GM18867 (cell line): Measurements from ENCODE around the gene KIAA2012.
"Not testable (repeated sequence)": the region's sequence is repeated elsewhere in the genome, so short reads cannot be mapped to it uniquely, and the experiment has no call there.

Experiments used
- ATAC-seq: cut with Tn5 transposase; IDR thresholded peaks from one replicate; pipeline ENCODE4 v1.9.1; 2021; ENCODE audit warnings: mild to moderate bottlenecking, moderate library complexity; ENCODE audit not compliant: unreplicated experiment

Gene KIAA2012

DNA sequence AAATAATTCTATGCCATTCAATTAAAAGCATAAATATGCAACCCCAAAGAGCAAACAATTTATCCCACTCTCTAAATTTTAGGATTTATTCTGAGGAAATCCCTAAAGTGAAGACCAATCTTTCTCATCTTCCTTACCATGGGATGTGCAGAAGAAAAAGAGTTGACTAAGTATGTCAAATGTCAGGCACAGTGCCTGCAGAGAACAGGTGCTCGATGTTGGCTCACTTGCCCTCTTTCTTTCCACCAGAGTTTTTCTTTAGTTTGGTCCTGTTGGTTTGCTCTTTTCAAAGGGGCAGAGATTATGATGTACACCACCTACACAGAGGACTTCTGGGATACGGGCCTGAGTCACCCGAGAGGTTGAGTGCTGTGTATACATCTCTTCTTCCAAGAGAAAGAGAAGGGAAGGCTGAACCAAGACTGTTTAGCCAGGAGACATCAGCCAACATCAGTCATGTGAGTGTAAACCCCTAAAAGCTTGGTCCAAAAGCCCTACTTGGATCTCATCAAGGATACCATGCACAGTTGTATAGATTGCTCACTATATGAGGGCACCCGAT lies 113.7 kb downstream of the KIAA2012 start:
- ATAC-seq, result no peak

DNA sequence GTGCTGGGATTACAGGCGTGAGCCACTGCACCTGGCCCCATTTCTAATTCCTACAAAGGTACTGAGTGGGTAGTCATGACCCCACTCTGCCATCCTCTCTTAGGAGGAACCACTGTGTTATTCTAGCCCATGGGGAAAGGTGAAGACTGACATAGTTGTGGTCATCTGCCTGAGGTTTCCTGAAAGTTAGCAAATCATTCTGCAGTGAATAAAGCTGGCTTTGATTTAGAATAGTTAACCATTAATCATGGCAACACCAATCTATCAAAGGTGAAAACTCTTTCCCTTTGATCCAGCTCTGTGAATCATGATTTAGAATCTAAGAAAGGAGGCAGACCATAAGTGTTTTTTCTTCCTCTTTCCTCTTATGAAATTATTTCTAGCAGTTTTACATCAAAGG lies 114.5 kb downstream of the KIAA2012 start:
- no peak for ATAC-seq

DNA sequence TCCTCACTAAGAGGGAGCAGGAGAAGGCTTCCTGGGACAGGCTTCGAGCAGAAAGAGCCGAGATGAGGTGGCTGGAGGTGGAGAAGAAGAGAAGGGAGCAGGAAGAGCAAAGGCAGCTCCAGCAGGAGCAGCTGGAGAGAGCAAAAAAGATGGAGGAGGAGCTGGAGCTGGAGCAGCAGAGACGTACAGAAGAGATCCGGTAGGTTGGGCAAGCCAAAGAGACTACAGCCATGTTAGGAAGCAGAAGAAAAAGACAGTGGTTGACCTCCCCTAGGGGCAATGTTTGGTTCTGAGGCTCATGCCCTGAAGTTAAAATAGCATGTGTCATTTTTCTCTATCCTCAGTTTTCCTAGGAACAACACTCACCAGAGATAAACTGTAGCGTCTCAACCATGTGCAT lies 120.2 kb downstream of the KIAA2012 start:
- ATAC-seq, result no peak

- no peak for ATAC-seq
Observed at GRCh38 chr2:202193881-202194353, 120.9 kb downstream of the KIAA2012 start.

- ATAC-seq, result no peak
Observed at GRCh38 chr2:202194418-202194817, 121.4 kb downstream of the KIAA2012 start.

- no peak for ATAC-seq
Observed at GRCh38 chr2:202196727-202197126, 123.7 kb downstream of the KIAA2012 start.

- ATAC-seq, result no peak
Observed at GRCh38 chr2:202201220-202202160, 128.4 kb downstream of the KIAA2012 start.

- ATAC-seq, result no peak
Observed at GRCh38 chr2:202203348-202203747, 130.3 kb downstream of the KIAA2012 start.

DNA sequence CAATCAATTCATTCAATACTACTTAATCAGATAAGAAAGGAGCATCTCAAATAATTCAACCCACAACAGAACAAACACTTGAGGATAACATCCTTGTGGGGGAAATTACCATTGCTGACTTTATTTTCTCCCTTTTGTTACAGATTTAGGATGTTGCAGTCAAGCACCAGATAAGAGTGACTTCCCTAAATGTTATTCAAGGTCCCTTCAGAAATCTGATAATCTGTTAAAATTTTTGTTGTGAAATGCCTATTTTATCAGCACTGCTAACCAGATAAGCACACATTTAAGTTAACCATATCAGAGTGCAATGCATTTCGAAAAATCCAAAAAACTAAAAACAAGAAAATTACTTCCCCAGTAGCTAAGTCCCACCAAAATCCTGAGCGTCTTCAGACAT lies 131.8 kb downstream of the KIAA2012 start:
- ATAC-seq, result no peak

- ATAC-seq, result no peak
Observed at GRCh38 chr2:202208526-202208925, 135.5 kb downstream of the KIAA2012 start.

DNA sequence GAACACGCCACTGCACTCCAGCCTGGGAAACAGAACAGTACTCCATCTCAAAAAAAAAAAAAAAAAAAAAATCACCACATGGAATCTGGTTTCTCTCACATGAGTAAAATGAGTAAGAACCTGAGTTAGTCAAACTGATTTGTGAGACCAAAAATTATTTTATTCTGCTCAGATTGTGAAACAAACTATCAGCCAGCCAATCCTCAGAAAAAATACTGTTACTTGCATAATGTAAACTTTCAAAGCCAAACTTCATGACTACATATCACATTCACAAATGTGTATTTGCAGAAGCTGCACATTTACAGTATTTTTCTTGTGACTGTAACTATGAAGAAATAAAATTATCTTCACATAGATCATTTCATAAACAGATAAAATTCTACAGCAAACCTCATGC lies 142.1 kb downstream of the KIAA2012 start:
- ATAC-seq, result no peak

GRCh38 chr2:202221873-202222272 lies 148.8 kb downstream of the KIAA2012 start:
- no peak for ATAC-seq

DNA sequence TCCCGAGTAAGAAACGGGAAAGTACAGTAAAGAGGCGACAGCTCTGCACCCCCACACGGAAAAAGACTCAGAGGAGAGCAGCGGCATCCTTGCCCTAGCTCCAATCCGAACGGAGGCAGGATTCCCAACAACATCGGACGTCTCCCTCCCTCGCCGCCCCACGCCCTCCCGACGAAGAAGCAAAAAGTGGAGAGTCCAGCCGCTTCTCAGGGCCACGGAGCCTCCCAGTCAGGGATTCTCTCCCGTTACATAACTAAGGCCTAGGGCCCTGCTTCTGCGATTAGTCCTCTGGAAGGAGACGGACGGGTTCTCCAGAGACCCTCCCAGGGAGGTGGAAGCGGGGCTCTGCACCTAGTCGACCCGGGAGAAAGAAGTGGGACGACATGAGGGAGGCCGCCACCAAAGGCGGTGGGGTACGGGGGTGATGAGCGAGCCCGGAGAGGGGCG lies 164.8 kb downstream of the KIAA2012 start:
- ATAC-seq, result peak; percentile 43

DNA sequence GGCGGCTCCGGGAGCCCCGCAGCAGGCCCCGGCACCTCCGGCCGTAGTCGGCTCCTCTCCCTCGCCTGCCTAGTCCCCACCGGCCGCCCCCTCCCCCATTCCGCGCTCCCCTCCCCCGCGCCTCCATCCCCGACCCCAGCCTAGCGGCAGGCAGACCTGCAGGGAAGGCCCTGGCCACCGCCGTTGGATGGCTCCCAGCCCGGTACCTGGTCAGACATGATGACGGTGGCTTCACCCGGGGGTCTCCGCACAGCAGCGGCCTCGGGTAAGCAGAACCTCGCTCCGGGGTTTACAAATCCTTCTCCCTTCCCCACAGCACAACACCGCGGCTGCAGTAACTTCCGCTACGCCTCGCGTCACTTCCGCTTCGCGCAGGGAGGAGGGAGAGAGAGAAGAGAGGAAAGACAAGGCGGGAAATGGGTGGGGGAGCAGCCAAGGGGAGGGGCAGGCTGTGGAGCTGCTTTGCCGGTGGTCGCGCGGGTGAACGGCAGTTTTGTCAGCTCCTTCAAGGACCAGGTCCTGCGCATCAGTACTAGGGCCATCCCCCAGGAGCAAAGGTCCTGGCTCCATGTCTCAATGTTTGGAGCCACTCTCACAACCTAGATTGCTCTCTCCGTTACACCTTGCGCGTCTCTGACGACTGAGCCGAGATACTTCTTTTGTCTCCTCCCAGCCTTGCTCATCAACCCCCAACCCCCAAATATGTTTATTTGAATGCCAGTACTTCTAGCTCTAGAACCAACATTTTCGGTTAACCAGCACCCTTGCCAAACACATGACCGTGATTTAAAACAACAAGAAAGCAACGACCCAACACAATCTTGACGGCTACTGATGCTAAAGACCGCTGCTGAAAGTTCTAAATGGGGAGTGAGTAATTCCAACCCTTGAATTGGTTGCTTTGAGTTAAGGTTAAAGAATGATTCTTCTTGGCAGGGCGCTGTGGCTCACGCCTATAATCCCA lies 165.5 kb downstream of the KIAA2012 start, which contains the start of gene SUMO1:
TSS of gene SUMO1 (minus strand) at position 364 of the 964 bp plus-strand sequence. CDS start at position 218, 146 bp downstream.
- ATAC-seq, result peak; percentile 98

DNA sequence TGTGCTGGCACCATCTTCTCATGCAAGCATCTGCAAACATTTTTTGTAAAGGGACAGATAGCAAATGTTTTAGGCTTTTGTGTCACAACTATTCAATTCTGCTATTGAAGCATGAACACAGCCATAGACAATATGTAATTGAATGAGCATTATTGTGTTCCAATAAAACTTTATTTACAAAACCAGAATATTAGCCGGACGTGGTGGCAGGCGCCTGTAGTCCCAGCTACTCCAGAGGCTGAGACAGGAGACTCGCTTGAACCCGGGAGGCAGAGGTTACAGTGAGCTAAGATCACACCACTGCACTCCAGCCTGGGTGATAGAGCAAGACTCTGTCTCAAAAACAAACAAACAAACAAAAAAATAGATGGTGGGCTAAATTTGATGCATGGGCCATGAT lies 174.7 kb downstream of the KIAA2012 start:
- not testable (repeated sequence) for ATAC-seq

GRCh38 chr2:202249521-202250253 lies 176.6 kb downstream of the KIAA2012 start:
- no peak for ATAC-seq

- ATAC-seq, result no peak
Observed at GRCh38 chr2:202251494-202251893, 178.4 kb downstream of the KIAA2012 start.
